Left ventricle myocardium inferior (tissue), 1 donor: Measurements from ENCODE around the gene TMSB10. TPM values are rescaled to one million over a fixed set of nuclear protein-coding genes. Genes with fewer than 3 reads are reported as not detected.

Source experiments
- DNase-seq: peaks from one replicate; pipeline ENCODE4 v3.0.0-alpha.2; 2020
- H3K27ac ChIP-seq: fragments of 200-600 bp; replicated peaks from 2 replicates; pipeline ENCODE4 v1.8.0; 2021
- H3K27me3 ChIP-seq: fragments of 200-600 bp; 2 replicates; pipeline ENCODE4 v1.8.0; 2021; ENCODE audit warnings: low read depth
- H3K36me3 ChIP-seq: fragments of 200-600 bp; 2 replicates; pipeline ENCODE4 v1.8.0; 2021
- H3K4me1 ChIP-seq: fragments of 200-600 bp; 2 replicates; pipeline ENCODE4 v1.8.0; 2021
- H3K4me3 ChIP-seq: fragments of 200-600 bp; 2 replicates; pipeline ENCODE4 v1.8.0; 2021; ENCODE audit warnings: mild to moderate bottlenecking, moderate library complexity
- H3K9me3 ChIP-seq: fragments of 200-600 bp; replicated peaks from 2 replicates; pipeline ENCODE4 v1.8.0; 2021
- CTCF ChIP-seq: fragments of 200-600 bp; IDR thresholded peaks from 2 replicates; pipeline ENCODE4 v1.8.0; 2021; ENCODE audit warnings: antibody characterized with exemption, mild to moderate bottlenecking, borderline replicate concordance
- intact Hi-C: fragments of 100-400 bp; cut with micrococcal nuclease; formaldehyde crosslinking; loops from one replicate; pipeline ENCODE4 v1.11.0; 2022
- long read RNA-seq: library from polyadenylated mRNA; unstranded; transcript quantifications from one replicate; pipeline ENCODE4 v2.0.0, GENCODE V29; 2021
- total RNA-seq: library from RNA; stranded (reverse); fragmentation: NEBNext Ultra II Directional; extraction: Animal tissue kit (Norgen Biotek cat#: 25700); gene quantifications from one replicate; pipeline ENCODE4 v1.2.1, GENCODE V29; 2021
- donor health status: DM: no; HTN: yes; CAD: no; lungs with severe emphysema.

Gene TMSB10
- total RNA-seq, result 400 TPM
- long read RNA-seq, transcript TMSB10-201 (3 exons, 496 nt), result major isoform, 286 of 312 reads
- long read RNA-seq, partial matches to known transcripts, result 15 of 312 reads
- long read RNA-seq, other reads (novel, unspliced or antisense), result 11 of 312 reads

- peak; percentile 91 for DNase-seq
- Histone ChIP-seq H3K27ac (peak within 1 kb of the TSS; percentile 97), H3K36me3 (no peaks in the 10 kb centered on the region), H3K4me1 (peaks cover 29% of the 10 kb centered on the region), H3K4me3 (peak within 1 kb of the TSS; percentile 78), H3K9me3 (no peaks in the 10 kb centered on the region), H3K27me3 (no peaks in the 10 kb centered on the region)
- peak; percentile 22 for TF ChIP-seq CTCF
- intact Hi-C loops, result no loop called here
Observed at GRCh38 chr2:84905181-84906107, at the start of gene TMSB10. Gene TMSB10, plus strand, starts transcription at chr2:84905656.

GRCh38 chr2:84855731-84856130, 49.7 kb upstream of the TMSB10 start:
- no peaks in the 10 kb centered on the region for H3K36me3 ChIP-seq
- no peak for TF ChIP-seq CTCF
- H3K9me3 ChIP-seq, result no peaks in the 10 kb centered on the region
- H3K4me3 ChIP-seq, result no peak overlapping the region
- intact Hi-C loops, result no loop called here
- H3K4me1 ChIP-seq, result no peaks in the 10 kb centered on the region
- H3K27ac ChIP-seq, result no peak overlapping the region
- peaks cover 11% of the 10 kb centered on the region for H3K27me3 ChIP-seq
- no peak for DNase-seq

- intact Hi-C loops, result no loop called here
- Histone ChIP-seq H3K27ac (no peak overlapping the region), H3K27me3 (peaks cover 14% of the 10 kb centered on the region), H3K4me1 (no peaks in the 10 kb centered on the region), H3K4me3 (no peak overlapping the region), H3K36me3 (no peaks in the 10 kb centered on the region), H3K9me3 (no peaks in the 10 kb centered on the region)
- DNase-seq, result no peak
- TF ChIP-seq CTCF, result no peak
Observed at GRCh38 chr2:84856787-84857186, 48.7 kb upstream of the TMSB10 start.

- no peak for DNase-seq
- H3K27me3 ChIP-seq, result peaks cover 21% of the 10 kb centered on the region
- intact Hi-C loops, result no loop called here
- no peaks in the 10 kb centered on the region for H3K4me1 ChIP-seq
- no peak overlapping the region for H3K4me3 ChIP-seq
- no peaks in the 10 kb centered on the region for H3K36me3 ChIP-seq
- no peak overlapping the region for H3K27ac ChIP-seq
- no peaks in the 10 kb centered on the region for H3K9me3 ChIP-seq
- no peak for TF ChIP-seq CTCF
Observed at GRCh38 chr2:84857566-84857965, 47.9 kb upstream of the TMSB10 start.

GRCh38 chr2:84858123-84858522, 47.3 kb upstream of the TMSB10 start:
- Histone ChIP-seq H3K4me1 (no peaks in the 10 kb centered on the region), H3K27ac (no peak overlapping the region), H3K27me3 (peaks cover 21% of the 10 kb centered on the region), H3K4me3 (no peak overlapping the region), H3K9me3 (no peaks in the 10 kb centered on the region), H3K36me3 (no peaks in the 10 kb centered on the region)
- intact Hi-C loops, result no loop called here
- peak; percentile 35 for TF ChIP-seq CTCF
- no peak for DNase-seq
